Bronchial epithelial cell (primary cell): ENCODE measurements around the gene RSPRY1. TPM values are rescaled to one million over a fixed set of nuclear protein-coding genes. Genes with fewer than 3 reads are reported as not detected.

Source experiments
- DNase-seq: peaks from one replicate; pipeline ENCODE4 v3.0.0-alpha.2; 2010; ENCODE audit warnings: low read depth
- FAIRE-seq: peaks from 2 replicates; lab custom pipeline; 2011; peaks lifted over from hg19 to GRCh38; lab: Jason Lieb, UNC
- H3K27me3 ChIP-seq: 2 replicates; pipeline ENCODE4 v1.5.1; 2011; ENCODE audit warnings: low read length; ENCODE audit not compliant: control insufficient read depth, insufficient read depth
- H3K36me3 ChIP-seq: 2 replicates; pipeline ENCODE4 v1.5.1; 2011; ENCODE audit warnings: low read length; ENCODE audit not compliant: control insufficient read depth, insufficient read depth
- H3K4me3 ChIP-seq: 2 replicates; pipeline ENCODE4 v1.5.1; 2011; ENCODE audit warnings: mild to moderate bottlenecking, low read depth, low read length, control low read depth
- CTCF ChIP-seq: IDR thresholded peaks from 2 replicates; pipeline ENCODE4 v1.5.1; 2011; ENCODE audit warnings: mild to moderate bottlenecking, moderate library complexity, low read length, control low read depth, inconsistent platforms; ENCODE audit not compliant: insufficient read depth, severe bottlenecking
- total RNA-seq: library from RNA; depleted of rRNA; stranded (reverse); fragments of >200 nt; gene quantifications from 2 replicates; pipeline ENCODE4 v1.2.1, GENCODE V29; 2014

The RSPRY1 gene
- total RNA-seq, 1 donor from 2014 or later = 38.7 TPM

GRCh38 chr16:57251352-57251751 is 65.2 kb downstream of the RSPRY1 start:
- peaks cover 15% of the 10 kb centered on the region for H3K36me3 ChIP-seq
- H3K4me3 ChIP-seq = no peak overlapping the region
- TF ChIP-seq CTCF = no peak
- DNase-seq (no peak), FAIRE-seq (no peak)
- H3K27me3 ChIP-seq = no peaks in the 10 kb centered on the region

GRCh38 chr16:57252148-57252721 is 66.1 kb downstream of the RSPRY1 start:
- no peak for TF ChIP-seq CTCF
- FAIRE-seq (no peak), DNase-seq (no peak)
- no peaks in the 10 kb centered on the region for H3K27me3 ChIP-seq
- H3K4me3 ChIP-seq = no peak overlapping the region
- H3K36me3 ChIP-seq = peaks cover 15% of the 10 kb centered on the region

GRCh38 chr16:57253466-57253865 is 67.3 kb downstream of the RSPRY1 start:
- no peaks in the 10 kb centered on the region for H3K27me3 ChIP-seq
- FAIRE-seq (no peak), DNase-seq (peak; percentile 70)
- no peak for TF ChIP-seq CTCF
- H3K36me3 ChIP-seq = peaks cover 15% of the 10 kb centered on the region
- H3K4me3 ChIP-seq = no peak overlapping the region

GRCh38 chr16:57255686-57256415 is 69.7 kb downstream of the RSPRY1 start:
- FAIRE-seq (no peak), DNase-seq (peak; percentile 92)
- Histone ChIP-seq H3K4me3 (no peak overlapping the region), H3K27me3 (no peaks in the 10 kb centered on the region), H3K36me3 (peaks cover 6% of the 10 kb centered on the region)
- no peak for TF ChIP-seq CTCF

GRCh38 chr16:57256601-57257395 is 70.7 kb downstream of the RSPRY1 start:
- Histone ChIP-seq H3K36me3 (peaks cover 3% of the 10 kb centered on the region), H3K4me3 (no peak overlapping the region), H3K27me3 (no peaks in the 10 kb centered on the region)
- FAIRE-seq (no peak), DNase-seq (no peak)
- TF ChIP-seq CTCF = no peak
